Astrocyte (in vitro differentiated cells and primary cell): ENCODE data around the gene SRPRB. TPM values are rescaled to one million over a fixed set of nuclear protein-coding genes. Genes with fewer than 3 reads are reported as not detected.

Experiments used
- DNase-seq: peaks from one replicate; pipeline ENCODE4 v3.0.0-alpha.2; 2010; ENCODE audit warnings: low read depth
- FAIRE-seq: peaks from 2 replicates; lab custom pipeline; 2011; peaks lifted over from hg19 to GRCh38; lab: Jason Lieb, UNC
- H2AFZ ChIP-seq: 2 replicates; pipeline ENCODE4 v1.6.0; 2012; ENCODE audit warnings: low read depth, low read length, inconsistent platforms
- H3K27ac ChIP-seq: 2 replicates; pipeline ENCODE4 v1.5.1; 2011; ENCODE audit warnings: low read depth, low read length, inconsistent platforms
- H3K27me3 ChIP-seq: 2 replicates; pipeline ENCODE4 v1.6.0; 2011; ENCODE audit warnings: low read length, inconsistent platforms; ENCODE audit not compliant: insufficient read depth
- H3K36me3 ChIP-seq: 2 replicates; pipeline ENCODE4 v1.5.1; 2011; ENCODE audit warnings: low read length, inconsistent platforms; ENCODE audit not compliant: insufficient read depth
- H3K4me1 ChIP-seq: 2 replicates; pipeline ENCODE4 v1.5.1; 2011; ENCODE audit warnings: low read length, inconsistent platforms; ENCODE audit not compliant: insufficient read depth
- H3K4me2 ChIP-seq: 2 replicates; pipeline ENCODE4 v1.6.0; 2012; ENCODE audit warnings: low read length, inconsistent platforms
- H3K4me3 ChIP-seq: 2 replicates; pipeline ENCODE4 v1.5.1; 2011; ENCODE audit warnings: low read depth, mild to moderate bottlenecking, low read length, inconsistent platforms; ENCODE audit not compliant: insufficient read depth
- H3K79me2 ChIP-seq: 2 replicates; pipeline ENCODE4 v1.6.0; 2012; ENCODE audit warnings: mild to moderate bottlenecking, low read length, inconsistent platforms; ENCODE audit not compliant: insufficient read depth
- H3K9ac ChIP-seq: 2 replicates; pipeline ENCODE4 v1.6.0; 2012; ENCODE audit warnings: mild to moderate bottlenecking, low read length, inconsistent platforms
- H3K9me3 ChIP-seq: 2 replicates; pipeline ENCODE4 v1.5.1; 2012; ENCODE audit warnings: low read depth, mild to moderate bottlenecking, low read length, inconsistent platforms; ENCODE audit not compliant: insufficient read depth
- H4K20me1 ChIP-seq: 2 replicates; pipeline ENCODE4 v1.6.0; 2012; ENCODE audit warnings: low read length, inconsistent platforms; ENCODE audit not compliant: insufficient read depth
- H3K27ac Mint-ChIP-seq: one replicate; pipeline ENCODE4 v1.8.0; 2021; ENCODE audit warnings: mild to moderate bottlenecking, mixed read lengths; ENCODE audit not compliant: unreplicated experiment
- H3K27me3 Mint-ChIP-seq: one replicate; pipeline ENCODE4 v1.8.0; 2021; ENCODE audit warnings: low read depth, mixed read lengths; ENCODE audit not compliant: unreplicated experiment
- H3K36me3 Mint-ChIP-seq: one replicate; pipeline ENCODE4 v1.8.0; 2021; ENCODE audit warnings: low read depth, mixed read lengths; ENCODE audit not compliant: unreplicated experiment
- H3K4me1 Mint-ChIP-seq: one replicate; pipeline ENCODE4 v1.8.0; 2021; ENCODE audit warnings: low read depth, mixed read lengths; ENCODE audit not compliant: unreplicated experiment
- H3K4me3 Mint-ChIP-seq: one replicate; pipeline ENCODE4 v1.8.0; 2021; ENCODE audit warnings: mild to moderate bottlenecking, moderate library complexity, mixed read lengths; ENCODE audit not compliant: unreplicated experiment
- H3K9me3 Mint-ChIP-seq: one replicate; pipeline ENCODE4 v1.8.0; 2021; ENCODE audit warnings: mild to moderate bottlenecking, mixed read lengths; ENCODE audit not compliant: unreplicated experiment
- CTCF ChIP-seq: IDR thresholded peaks from 2 replicates; pipeline ENCODE4 v1.5.1; 2011; ENCODE audit warnings: low read depth, mild to moderate bottlenecking, inconsistent platforms, low read length, moderate library complexity; ENCODE audit not compliant: insufficient read depth
- EZH2 ChIP-seq: IDR thresholded peaks from 2 replicates; pipeline ENCODE4 v1.6.1; 2012; ENCODE audit warnings: mild to moderate bottlenecking, low read length, inconsistent platforms; ENCODE audit not compliant: insufficient read depth
- total RNA-seq: library from RNA; stranded (reverse); gene quantifications from 2 replicates; pipeline ENCODE4 v1.2.1, GENCODE V29; 2021

SRPRB gene
- total RNA-seq, 1 donor from 2014 or later: 83.8 TPM

DNA sequence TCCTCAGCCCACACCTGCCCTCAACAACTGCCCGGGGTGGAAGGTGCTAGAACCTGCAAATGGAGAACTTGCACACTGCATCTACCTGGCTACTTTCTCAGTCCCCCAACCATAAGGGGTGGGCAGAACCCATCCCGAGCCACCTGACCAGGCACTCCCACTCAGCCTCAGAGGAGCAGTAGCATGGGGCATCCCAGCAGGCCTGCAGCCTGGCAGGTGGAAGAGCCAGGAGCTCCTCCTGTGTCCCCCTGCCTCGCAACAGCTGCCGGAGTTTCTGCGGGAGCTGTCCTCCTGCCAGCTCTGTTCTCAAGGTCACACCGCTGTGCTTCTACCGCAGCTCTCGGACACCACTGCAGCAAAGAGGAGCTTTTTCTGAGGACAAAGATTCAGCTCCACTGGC lies 62.6 kb downstream of the SRPRB start:
- DNase-seq: no peak

DNA sequence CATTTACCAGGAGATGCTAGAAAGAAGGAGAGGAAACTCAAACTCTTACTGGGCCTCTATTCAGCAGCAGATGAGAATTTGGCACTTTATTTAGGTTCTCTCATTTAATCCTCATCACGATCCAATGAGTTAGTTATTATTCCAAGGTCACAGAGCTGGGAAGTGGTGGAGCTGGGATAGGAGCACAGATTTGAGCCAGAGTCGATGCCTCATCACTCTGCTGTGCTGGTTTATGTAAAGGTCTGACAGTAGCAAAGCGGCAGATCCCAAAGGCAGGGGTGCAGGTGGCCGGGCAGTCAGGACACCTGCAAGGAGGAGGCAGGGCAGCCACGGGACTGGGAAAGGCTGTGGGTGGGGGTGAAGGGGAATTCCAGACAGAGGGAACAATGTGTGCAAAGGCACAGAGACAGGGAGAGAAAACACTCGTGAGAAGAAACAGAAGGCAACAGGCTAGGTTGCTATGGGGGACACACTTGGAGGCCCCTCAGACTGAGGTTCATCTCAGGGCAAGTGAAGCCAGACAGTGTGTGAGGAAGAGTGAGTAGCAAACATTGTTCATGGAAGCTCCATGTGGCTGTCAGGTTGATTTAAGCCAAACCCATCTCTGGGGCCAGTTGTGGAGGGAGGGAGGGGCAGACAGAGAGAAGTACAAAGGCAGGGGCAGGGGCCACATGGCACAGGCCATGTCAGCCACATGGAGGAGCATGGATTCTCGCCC lies 63.3 kb downstream of the SRPRB start:
- H3K27me3 Mint-ChIP-seq: peaks cover 2% of the 10 kb centered on the region
- Histone ChIP-seq H3K9me3 (no peaks in the 10 kb centered on the region), H3K4me3 (no peak overlapping the region), H3K4me1 (no peaks in the 10 kb centered on the region), H3K79me2 (no peaks in the 10 kb centered on the region), H3K27me3 (peaks cover 5% of the 10 kb centered on the region), H3K36me3 (no peaks in the 10 kb centered on the region), H3K9ac (no peak overlapping the region), H3K4me2 (no peak overlapping the region), H3K27ac (no peak overlapping the region), H4K20me1 (peaks cover 5% of the 10 kb centered on the region), H2AFZ (no peak overlapping the region)
- DNase-seq (no peak), FAIRE-seq (no peak)
- TF ChIP-seq EZH2 (no peak), CTCF (no peak)
- H3K4me3 Mint-ChIP-seq: no peak overlapping the region
- H3K4me1 Mint-ChIP-seq: peaks cover 15% of the 10 kb centered on the region
- H3K9me3 Mint-ChIP-seq: no peaks in the 10 kb centered on the region
- no peak overlapping the region for H3K27ac Mint-ChIP-seq
- H3K36me3 Mint-ChIP-seq: peaks cover 8% of the 10 kb centered on the region

More for the DNA sequence above, 62.6 kb downstream of the SRPRB start:
- TF ChIP-seq CTCF (no peak), EZH2 (no peak)
- H3K4me2 ChIP-seq: no peak overlapping the region
- H3K9ac ChIP-seq: no peak overlapping the region
- Mint-ChIP-seq H3K4me1 (peaks cover 13% of the 10 kb centered on the region), H3K9me3 (no peaks in the 10 kb centered on the region), H3K27me3 (peaks cover 2% of the 10 kb centered on the region), H3K4me3 (no peak overlapping the region), H3K36me3 (peaks cover 8% of the 10 kb centered on the region), H3K27ac (no peak overlapping the region)
- H2AFZ ChIP-seq: no peak overlapping the region
- H3K4me3 ChIP-seq: no peak overlapping the region
- no peaks in the 10 kb centered on the region for H3K36me3 ChIP-seq
- peaks cover 5% of the 10 kb centered on the region for H3K27me3 ChIP-seq
- no peak for FAIRE-seq
- no peaks in the 10 kb centered on the region for H3K4me1 ChIP-seq
- H3K27ac ChIP-seq: no peak overlapping the region
- H4K20me1 ChIP-seq: peaks cover 5% of the 10 kb centered on the region
- no peaks in the 10 kb centered on the region for H3K9me3 ChIP-seq
- no peaks in the 10 kb centered on the region for H3K79me2 ChIP-seq

DNA sequence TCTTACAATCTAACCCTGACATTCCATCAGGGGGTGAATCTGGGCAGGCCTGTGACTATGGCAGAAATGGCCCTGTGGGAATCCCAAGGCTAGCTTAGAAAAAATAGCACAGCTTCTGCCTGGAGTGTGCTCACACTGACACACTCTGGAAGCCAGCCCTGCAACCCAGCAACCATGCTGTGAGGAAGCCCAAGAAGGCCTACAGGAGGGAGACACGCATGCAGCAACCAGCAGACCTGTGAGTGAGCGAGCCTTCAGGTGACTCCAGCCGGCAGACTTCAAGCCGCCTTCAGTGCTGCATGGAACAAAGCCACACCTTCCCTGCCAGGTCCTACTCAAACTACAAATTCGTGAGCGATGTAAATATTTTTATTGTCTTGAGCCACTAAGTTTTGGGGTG lies 64.0 kb downstream of the SRPRB start:
- Mint-ChIP-seq H3K4me3 (no peak overlapping the region), H3K36me3 (peaks cover 8% of the 10 kb centered on the region), H3K27me3 (peaks cover 2% of the 10 kb centered on the region), H3K27ac (no peak overlapping the region), H3K4me1 (peaks cover 18% of the 10 kb centered on the region), H3K9me3 (no peaks in the 10 kb centered on the region)
- Histone ChIP-seq H3K9me3 (no peaks in the 10 kb centered on the region), H3K4me3 (no peak overlapping the region), H4K20me1 (peaks cover 5% of the 10 kb centered on the region), H2AFZ (no peak overlapping the region), H3K27ac (no peak overlapping the region), H3K27me3 (peaks cover 5% of the 10 kb centered on the region), H3K4me1 (no peaks in the 10 kb centered on the region), H3K36me3 (no peaks in the 10 kb centered on the region), H3K9ac (no peak overlapping the region), H3K79me2 (no peaks in the 10 kb centered on the region), H3K4me2 (no peak overlapping the region)
- DNase-seq (no peak), FAIRE-seq (no peak)
- TF ChIP-seq EZH2 (no peak), CTCF (no peak)
